ENCODE results near the gene ENTPD8.

- TF ChIP-seq ZNF565 (CRISPR knock-in tag; conservative IDR thresholded peaks at IDR 0.05; ENCODE audit: low read depth) = no peak
- no peak for TF ChIP-seq BACH2 (CRISPR knock-in tag; IDR thresholded peaks at IDR 0.05; ENCODE audit: borderline replicate concordance)
- no peak for TF ChIP-seq CSDC2 (CRISPR knock-in tag; IDR thresholded peaks at IDR 0.05)
- TF ChIP-seq ZC3H10 (CRISPR knock-in tag; IDR thresholded peaks at IDR 0.05) = no peak
- no peak for TF ChIP-seq OSR1 (CRISPR knock-in tag; IDR thresholded peaks at IDR 0.05)
- TF ChIP-seq, protein P1, sequence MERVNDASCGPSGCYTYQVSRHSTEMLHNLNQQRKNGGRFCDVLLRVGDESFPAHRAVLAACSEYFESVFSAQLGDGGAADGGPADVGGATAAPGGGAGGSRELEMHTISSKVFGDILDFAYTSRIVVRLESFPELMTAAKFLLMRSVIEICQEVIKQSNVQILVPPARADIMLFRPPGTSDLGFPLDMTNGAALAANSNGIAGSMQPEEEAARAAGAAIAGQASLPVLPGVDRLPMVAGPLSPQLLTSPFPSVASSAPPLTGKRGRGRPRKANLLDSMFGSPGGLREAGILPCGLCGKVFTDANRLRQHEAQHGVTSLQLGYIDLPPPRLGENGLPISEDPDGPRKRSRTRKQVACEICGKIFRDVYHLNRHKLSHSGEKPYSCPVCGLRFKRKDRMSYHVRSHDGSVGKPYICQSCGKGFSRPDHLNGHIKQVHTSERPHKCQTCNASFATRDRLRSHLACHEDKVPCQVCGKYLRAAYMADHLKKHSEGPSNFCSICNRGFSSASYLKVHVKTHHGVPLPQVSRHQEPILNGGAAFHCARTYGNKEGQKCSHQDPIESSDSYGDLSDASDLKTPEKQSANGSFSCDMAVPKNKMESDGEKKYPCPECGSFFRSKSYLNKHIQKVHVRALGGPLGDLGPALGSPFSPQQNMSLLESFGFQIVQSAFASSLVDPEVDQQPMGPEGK (CRISPR knock-in tag; IDR thresholded peaks at IDR 0.05; ENCODE audit: borderline replicate concordance) = no peak
- TF ChIP-seq GLIS3 (CRISPR knock-in tag; IDR thresholded peaks at IDR 0.05) = no peak
- no peak for TF ChIP-seq ESRRG (CRISPR knock-in tag; IDR thresholded peaks at IDR 0.05)
- no peak for TF ChIP-seq RARB (CRISPR knock-in tag; IDR thresholded peaks at IDR 0.05)
- TF ChIP-seq ZNF70 (CRISPR knock-in tag; IDR thresholded peaks at IDR 0.05) = no peak
- no peak for TF ChIP-seq ISL1 (CRISPR knock-in tag; IDR thresholded peaks at IDR 0.05)
- TF ChIP-seq, protein P2, sequence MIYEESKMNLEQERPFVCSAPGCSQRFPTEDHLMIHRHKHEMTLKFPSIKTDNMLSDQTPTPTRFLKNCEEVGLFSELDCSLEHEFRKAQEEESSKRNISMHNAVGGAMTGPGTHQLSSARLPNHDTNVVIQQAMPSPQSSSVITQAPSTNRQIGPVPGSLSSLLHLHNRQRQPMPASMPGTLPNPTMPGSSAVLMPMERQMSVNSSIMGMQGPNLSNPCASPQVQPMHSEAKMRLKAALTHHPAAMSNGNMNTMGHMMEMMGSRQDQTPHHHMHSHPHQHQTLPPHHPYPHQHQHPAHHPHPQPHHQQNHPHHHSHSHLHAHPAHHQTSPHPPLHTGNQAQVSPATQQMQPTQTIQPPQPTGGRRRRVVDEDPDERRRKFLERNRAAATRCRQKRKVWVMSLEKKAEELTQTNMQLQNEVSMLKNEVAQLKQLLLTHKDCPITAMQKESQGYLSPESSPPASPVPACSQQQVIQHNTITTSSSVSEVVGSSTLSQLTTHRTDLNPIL (CRISPR knock-in tag; IDR thresholded peaks at IDR 0.05; ENCODE audit: low read depth) = no peak
Observed at GRCh38 chr9:137428311-137428630, 12.9 kb downstream of the ENTPD8 start.

All from SK-N-SH treated with all-trans-retinoic acid at 6 μM for 48 hours (cell line).